HG02610 (cell line): Measurements from ENCODE around the gene NLRP9.

Experiments
- ATAC-seq: cut with Tn5 transposase; IDR thresholded peaks from one replicate; pipeline ENCODE4 v1.9.1; 2021; ENCODE audit warnings: mild to moderate bottlenecking, moderate library complexity; ENCODE audit not compliant: unreplicated experiment

The NLRP9 gene

DNA sequence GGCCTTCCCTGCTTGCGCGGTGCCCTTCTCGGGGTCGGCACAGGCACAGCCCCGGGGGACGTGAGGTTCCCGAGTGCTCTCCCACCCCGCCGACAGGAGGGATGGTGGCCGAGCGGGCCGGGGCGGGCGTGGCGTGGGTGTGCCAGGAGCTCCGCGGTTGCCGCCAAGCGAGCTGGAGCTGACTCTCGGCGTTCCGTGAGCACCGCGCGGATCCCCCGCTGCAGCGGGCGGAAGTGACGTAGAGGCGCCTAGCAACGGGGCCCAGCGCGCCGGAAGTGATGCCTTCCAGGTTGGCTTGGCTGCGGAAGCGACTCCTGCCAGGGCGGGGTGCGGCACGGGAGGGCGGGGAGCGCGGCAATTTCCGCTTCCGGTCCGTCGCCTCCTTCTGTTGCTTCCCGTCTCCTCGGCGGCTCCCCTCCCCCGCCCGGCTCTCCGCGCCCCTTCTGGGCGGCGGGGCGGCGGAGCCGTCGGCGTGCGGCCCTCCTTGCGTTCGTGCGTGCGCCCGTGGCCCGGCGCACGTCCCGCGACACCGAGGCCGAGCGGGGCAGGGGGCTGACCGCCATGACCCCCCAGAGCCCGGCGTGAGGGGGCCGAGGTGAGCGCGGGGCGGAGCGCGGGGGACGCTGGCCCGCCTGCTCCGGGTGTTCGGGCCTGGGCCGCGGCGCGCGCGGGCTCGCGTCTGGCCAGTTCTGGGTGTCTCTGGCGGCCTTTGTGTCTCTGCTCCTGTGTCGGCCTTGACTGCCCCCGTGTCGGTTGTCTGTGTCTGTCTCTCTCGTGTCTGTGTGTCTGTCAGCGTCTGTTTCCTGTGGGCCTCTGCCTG, 63.2 kb downstream of the NLRP9 start, which contains the start of gene EPN1:
TSS of gene EPN1 (plus strand) at position 386 of the 820 bp plus-strand sequence. CDS start 3,402 bp downstream, outside the sequence.
- ATAC-seq: peak; percentile 73

DNA sequence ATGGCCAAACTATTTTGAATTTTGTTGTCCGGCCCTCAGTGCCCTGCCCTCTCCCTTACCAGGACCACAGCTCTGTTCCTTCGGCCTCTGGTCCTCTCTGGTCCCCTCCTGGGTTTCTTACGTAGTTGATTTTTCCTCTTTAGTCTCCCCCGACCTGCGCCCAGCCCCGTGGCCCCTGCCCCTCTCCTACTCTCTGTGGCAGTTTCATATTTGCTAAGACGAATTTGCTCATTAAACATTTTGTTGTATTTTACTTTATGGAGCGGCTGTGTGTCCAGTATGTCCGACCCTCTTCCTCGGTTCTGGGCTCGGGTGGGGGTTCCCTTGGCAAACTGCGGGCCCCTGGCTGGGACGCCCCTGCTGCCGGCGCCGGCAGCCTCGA, 63.8 kb downstream of the NLRP9 start:
- no peak for ATAC-seq

DNA sequence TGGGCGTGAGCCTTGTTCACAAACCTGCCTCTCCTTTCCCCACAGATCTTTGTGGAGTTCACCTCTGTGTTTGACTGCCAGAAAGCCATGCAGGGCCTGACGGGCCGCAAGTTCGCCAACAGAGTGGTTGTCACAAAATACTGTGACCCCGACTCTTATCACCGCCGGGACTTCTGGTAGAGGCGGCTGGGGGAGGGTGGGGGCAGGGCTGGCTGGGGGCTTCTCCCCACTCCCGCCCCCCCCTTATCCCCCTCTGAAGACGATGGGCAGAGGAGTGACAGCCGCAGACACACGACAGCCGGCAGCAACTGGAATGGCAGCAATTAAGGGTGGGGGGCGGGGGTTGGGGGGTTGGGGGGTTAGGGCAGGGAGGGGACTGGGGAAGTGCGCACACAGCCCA, 64.3 kb downstream of the NLRP9 start:
- no peak for ATAC-seq

GRCh38 chr19:55673465-55673864, 64.7 kb downstream of the NLRP9 start:
- ATAC-seq: no peak

DNA sequence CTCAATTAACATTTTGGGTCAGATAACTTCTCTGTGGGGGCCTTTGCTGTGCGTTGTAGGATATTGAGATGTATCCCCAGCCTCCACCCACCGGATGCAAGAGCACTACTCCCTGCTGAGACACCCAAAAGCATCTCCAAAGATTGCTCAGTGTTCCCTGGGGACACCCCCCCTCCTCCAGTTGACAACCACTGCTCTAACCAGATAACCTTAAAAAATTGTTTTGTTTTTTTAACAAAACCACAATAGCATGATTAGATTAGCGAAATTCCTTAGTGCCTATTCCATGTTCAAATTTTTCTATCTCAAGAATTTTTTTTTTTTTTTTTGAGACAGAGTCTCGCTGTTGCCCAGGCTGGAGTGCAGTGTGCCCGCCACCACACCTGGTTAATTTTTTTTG, 65.8 kb downstream of the NLRP9 start:
- no peak for ATAC-seq

- no peak for ATAC-seq
Observed at GRCh38 chr19:55671054-55671378, 67.2 kb downstream of the NLRP9 start.

DNA sequence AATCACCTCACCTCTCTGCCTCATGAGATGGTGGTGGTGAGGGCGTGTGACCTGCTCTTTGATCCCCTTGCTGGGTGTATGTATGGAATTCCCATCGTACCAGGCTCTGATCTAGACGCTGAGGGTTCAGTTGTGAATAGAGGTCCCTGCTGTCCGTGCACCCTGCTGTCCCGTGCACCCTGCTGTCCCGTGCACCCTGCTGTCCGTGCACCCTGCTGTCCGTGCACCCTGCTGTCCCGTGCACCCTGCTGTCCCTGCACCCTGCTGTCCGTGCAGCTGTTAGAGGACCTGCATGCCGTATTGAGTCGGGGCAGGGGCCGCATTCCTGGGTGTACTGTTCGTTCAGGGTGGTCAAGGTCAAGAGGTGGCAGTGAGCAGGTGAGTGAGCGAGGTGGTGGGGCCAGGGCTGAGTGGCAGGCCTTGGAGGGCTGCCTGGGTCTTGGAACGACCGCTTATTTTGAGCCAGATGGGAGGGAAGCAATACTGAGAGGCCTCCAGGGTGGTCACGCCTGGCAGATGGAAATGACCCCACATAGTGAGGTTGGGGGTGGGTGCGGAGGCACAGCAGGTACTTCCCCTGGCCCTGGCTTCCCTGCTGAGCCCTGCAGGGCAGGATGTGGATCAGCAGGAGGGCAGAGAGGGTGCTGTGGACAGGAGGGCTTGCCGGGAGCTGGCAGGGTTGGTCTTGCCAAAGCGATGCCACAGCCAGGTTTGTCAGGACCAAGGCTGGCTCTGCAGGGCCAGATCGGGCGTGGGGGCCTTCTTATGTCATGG, 67.7 kb downstream of the NLRP9 start:
- ATAC-seq: no peak

DNA sequence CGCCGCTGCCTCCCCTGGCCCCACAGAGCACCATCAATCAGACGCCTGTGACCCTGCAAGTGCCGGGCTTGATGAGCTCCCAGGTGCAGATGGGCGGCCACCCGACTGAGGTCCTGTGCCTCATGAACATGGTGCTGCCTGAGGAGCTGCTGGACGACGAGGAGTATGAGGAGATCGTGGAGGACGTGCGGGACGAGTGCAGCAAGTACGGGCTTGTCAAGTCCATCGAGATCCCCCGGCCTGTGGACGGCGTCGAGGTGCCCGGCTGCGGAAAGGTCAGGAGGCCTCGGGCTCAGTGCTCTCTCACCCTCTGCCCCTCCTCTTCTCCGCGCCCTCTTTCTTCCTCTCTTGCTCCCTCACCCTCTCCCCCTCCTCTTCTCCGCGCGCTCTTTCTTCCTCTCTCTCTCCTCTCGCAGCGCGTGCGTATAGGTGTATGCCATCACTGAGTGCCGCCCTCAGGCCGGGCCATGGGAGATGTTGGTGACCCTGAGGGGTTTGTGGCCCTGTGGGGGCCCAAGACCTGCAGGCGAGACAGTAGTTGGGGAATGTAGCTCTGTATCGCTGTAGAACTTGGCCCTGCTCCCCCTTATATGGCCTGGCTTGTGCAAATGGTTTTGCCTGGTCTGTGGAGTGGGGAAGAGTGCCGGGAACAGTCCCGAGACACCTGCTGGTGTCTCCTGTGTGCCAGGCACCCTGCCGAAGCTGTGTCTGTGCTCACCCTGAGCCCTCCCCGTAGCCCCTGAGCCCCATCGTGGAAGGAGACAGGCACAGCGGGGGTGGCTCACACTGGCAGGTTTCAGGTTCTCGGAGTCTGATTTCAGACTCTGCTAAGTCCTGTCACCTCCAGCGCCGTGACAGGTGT, 68.6 kb downstream of the NLRP9 start:
- ATAC-seq: no peak

- no peak for ATAC-seq
Observed at GRCh38 chr19:55668603-55669348, 69.4 kb downstream of the NLRP9 start.

GRCh38 chr19:55667958-55668357, 70.2 kb downstream of the NLRP9 start:
- ATAC-seq: no peak

DNA sequence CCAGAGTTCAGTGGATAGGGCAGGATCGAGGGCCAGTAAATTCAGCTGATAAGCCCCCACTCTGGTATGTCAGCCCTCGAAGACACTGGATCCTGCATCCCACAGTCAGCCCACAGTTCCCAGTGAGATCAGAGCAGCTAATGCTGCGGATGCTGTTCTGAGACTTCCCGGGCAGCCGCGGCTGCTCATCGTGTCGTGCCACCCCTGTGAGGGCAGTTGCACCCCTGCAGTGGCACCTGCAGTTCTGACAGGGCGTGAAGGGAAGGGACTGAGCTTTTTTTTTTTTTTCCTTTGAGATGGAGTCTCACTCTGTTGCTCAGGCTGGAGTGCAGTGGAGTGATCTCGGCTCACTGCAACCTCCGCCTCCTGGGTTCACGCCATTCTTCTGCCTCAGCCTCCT, 70.7 kb downstream of the NLRP9 start:
- ATAC-seq: no peak

- ATAC-seq: no peak
Observed at GRCh38 chr19:55667006-55667381, 71.2 kb downstream of the NLRP9 start.

GRCh38 chr19:55666343-55667005, 71.7 kb downstream of the NLRP9 start:
- ATAC-seq: no peak

GRCh38 chr19:55663846-55664536, 74.2 kb downstream of the NLRP9 start:
- no peak for ATAC-seq

DNA sequence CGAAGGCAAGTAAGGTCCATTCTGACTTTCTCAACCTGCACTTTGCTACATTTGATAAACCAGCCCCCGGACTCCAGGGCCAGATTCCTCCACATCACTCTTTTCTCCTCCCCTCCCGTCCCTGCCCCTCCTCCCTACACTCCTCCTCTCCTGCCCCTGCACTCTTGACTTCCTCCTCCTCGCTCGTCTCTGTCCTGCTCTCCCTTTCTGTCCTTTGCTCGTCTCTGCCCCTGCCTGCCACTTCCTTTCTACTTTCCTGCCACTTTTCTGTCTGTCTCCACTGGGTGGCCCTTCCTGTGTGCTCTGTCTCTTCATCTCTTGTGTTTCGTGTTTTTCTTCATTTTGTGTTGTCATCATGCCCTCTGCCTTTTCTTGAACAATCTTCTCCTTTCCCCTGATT, 76.4 kb downstream of the NLRP9 start:
- no peak for ATAC-seq

DNA sequence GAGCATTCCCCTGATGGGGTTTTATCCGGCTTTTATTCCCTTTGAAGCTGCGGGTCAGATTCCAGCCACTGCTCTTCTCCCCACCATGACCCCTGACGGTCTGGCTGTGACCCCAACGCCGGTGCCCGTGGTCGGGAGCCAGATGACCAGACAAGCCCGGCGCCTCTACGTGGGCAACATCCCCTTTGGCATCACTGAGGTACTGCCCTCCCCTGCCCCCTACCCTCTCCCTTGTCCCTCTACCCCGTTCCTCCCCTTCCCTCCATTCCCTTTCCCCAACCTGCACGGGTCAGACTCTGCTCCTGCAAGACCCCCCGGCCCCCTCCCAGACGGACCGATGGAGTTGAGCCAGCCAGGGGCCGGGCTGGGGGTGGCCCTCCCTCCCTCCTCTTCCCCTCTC, 77.2 kb downstream of the NLRP9 start:
- ATAC-seq: no peak

DNA sequence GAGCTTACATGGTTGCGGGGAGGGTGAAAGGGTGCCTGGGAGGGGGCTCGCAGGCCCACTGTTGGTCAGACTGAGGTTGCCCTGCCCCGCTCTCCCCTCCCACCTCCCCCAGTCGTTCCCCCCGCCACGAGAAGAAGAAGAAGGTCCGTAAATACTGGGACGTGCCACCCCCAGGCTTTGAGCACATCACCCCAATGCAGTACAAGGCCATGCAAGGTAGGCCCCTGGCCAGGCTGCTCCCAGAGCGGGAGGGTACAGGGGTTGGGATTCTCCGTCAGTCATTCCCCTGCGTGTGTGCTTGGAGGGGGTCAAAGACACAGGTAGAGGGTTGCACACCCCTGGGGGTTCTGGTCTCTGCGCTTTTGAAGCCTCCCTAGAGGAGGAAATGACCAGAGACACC, 77.8 kb downstream of the NLRP9 start:
- no peak for ATAC-seq

DNA sequence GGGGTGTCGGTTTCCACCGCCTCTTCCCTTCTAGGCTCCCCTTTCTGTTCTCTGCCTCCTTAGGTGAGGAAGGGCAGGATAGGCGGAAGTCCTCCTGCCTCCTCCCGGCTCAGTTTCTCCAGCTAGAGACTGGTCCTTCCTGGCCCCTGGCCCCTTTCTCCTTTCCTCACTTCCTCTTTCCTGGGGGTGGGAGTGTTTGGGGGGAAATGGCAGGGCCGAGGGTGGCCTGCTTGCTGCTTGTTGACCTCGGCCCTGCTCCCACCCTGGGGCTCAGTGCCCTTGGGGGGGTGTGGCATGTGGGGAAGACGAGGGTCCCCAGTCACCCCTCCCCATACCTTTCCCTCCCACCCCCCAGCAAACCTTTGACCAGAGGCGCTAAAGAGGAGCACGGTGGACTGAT, 78.4 kb downstream of the NLRP9 start:
- no peak for ATAC-seq

- ATAC-seq: no peak
Observed at GRCh38 chr19:55658846-55659459, 79.2 kb downstream of the NLRP9 start.
